Endothelial cell of umbilical vein (primary cell): ENCODE data around the gene SPATA31E1. TPM values are rescaled to one million over a fixed set of nuclear protein-coding genes. Genes with fewer than 3 reads are reported as not detected.

ENCODE experiments used
- BruUV-seq: library from RNA; stranded (reverse); fragments of 400-500 nt; replicated peaks from 2 replicates; lab custom pipeline; 2021; lab: Mats Ljungman, UMichigan
- CTCF ChIA-PET: fragments of 300-600, 350-600 bp; sonication (Branson Sonifier 250); formaldehyde crosslinking; loops from one replicate; lab custom pipeline; 2021; ENCODE audit warnings: antibody characterized with exemption, inconsistent platforms; lab: Charles Lee
- POLR2A ChIA-PET: fragments of 300-600, 350-600 bp; sonication (Branson Sonifier 250); formaldehyde crosslinking; loops from one replicate; lab custom pipeline; 2021; ENCODE audit warnings: antibody characterized with exemption, inconsistent platforms; lab: Charles Lee
- DNase-seq: peaks from one replicate; pipeline ENCODE4 v3.0.0-alpha.2; 2011; ENCODE audit warnings: low read depth, low spot score
- FAIRE-seq: peaks from 2 replicates; lab custom pipeline; 2011; peaks lifted over from hg19 to GRCh38; lab: Jason Lieb, UNC
- H2AFZ ChIP-seq: 2 replicates; pipeline ENCODE4 v1.6.0; 2012; ENCODE audit warnings: low read depth, low read length, control low read depth, inconsistent platforms
- H3K27ac ChIP-seq: 2 replicates; pipeline ENCODE4 v1.5.1; 2011; ENCODE audit warnings: low read depth, mild to moderate bottlenecking, control low read depth, low read length, moderate library complexity; ENCODE audit not compliant: insufficient read depth
- H3K27me3 ChIP-seq, 2 experiments: 2 replicates each; pipeline versions ENCODE4 v1.6.0 to v1.6.1; 2011; ENCODE audit warnings: low read length in 2 of 2, mixed read lengths in 1 of 2; ENCODE audit not compliant: control insufficient read depth in 2 of 2, insufficient read depth in 2 of 2
- H3K36me3 ChIP-seq, 2 experiments: 2 replicates in 1 of 2; 3 replicates in 1 of 2; pipeline ENCODE4 v1.5.1; 2011; ENCODE audit warnings: low read length in 2 of 2, mild to moderate bottlenecking in 1 of 2, moderate library complexity in 1 of 2; ENCODE audit not compliant: control insufficient read depth in 2 of 2, insufficient read depth in 2 of 2; ENCODE audit errors: extremely low read depth in 1 of 2
- H3K4me1 ChIP-seq: 3 replicates; pipeline ENCODE4 v1.5.1; 2011; ENCODE audit warnings: mild to moderate bottlenecking, low read length; ENCODE audit not compliant: control insufficient read depth, insufficient read depth; ENCODE audit errors: extremely low read depth
- H3K4me2 ChIP-seq: 2 replicates; pipeline ENCODE4 v1.6.1; 2011; ENCODE audit warnings: low read length, control low read depth, mixed read lengths; ENCODE audit not compliant: insufficient read depth
- H3K4me3 ChIP-seq, 3 experiments: fragments of 200-600 bp in 1 of 3; sonication (generic), shearing (Covaris generic) in 1 of 3; replicated peaks in 1 of 3; 2 replicates each; pipeline ENCODE4 v1.5.1; 2011 to 2016; ENCODE audit warnings: control low read depth in 3 of 3, low read length in 3 of 3, mild to moderate bottlenecking in 2 of 3, inconsistent platforms in 1 of 3, low read depth in 1 of 3, moderate library complexity in 1 of 3; ENCODE audit not compliant: insufficient read depth in 1 of 3
- H3K79me2 ChIP-seq: 2 replicates; pipeline ENCODE4 v1.6.0; 2012; ENCODE audit warnings: low read length, inconsistent platforms; ENCODE audit not compliant: control insufficient read depth, insufficient read depth
- H3K9ac ChIP-seq: replicated peaks from 2 replicates; pipeline ENCODE3; 2011; ENCODE audit warnings: low read length, control low read depth; ENCODE audit not compliant: insufficient read depth; ENCODE audit errors: extremely low read depth
- H3K9me1 ChIP-seq: replicated peaks from 3 replicates; pipeline ENCODE4 v1.6.0; 2011; ENCODE audit warnings: mild to moderate bottlenecking, low read length; ENCODE audit not compliant: control insufficient read depth, insufficient read depth; ENCODE audit errors: extremely low read depth
- H3K9me3 ChIP-seq: replicated peaks from 2 replicates; pipeline ENCODE4 v1.5.1; 2012; ENCODE audit warnings: low read length, inconsistent platforms; ENCODE audit not compliant: control insufficient read depth, insufficient read depth
- H4K20me1 ChIP-seq: replicated peaks from 2 replicates; pipeline ENCODE3; 2011; ENCODE audit warnings: mild to moderate bottlenecking, low read length; ENCODE audit not compliant: control insufficient read depth, insufficient read depth; ENCODE audit errors: extremely low read depth
- CTCF ChIP-seq, 2 donors: IDR thresholded peaks; 1 replicate in 1 of 2; 2 replicates in 1 of 2; pipeline ENCODE4 v1.5.1; 2011; ENCODE audit warnings: low read length in 2 of 2, mild to moderate bottlenecking in 2 of 2, moderate library complexity in 2 of 2, control low read depth in 1 of 2, inconsistent platforms in 1 of 2, low read depth in 1 of 2; ENCODE audit not compliant: insufficient read depth in 1 of 2; ENCODE audit errors: extremely low read depth in 1 of 2
- EZH2 ChIP-seq: IDR thresholded peaks from 2 replicates; pipeline ENCODE4 v1.6.1; 2012; ENCODE audit warnings: borderline replicate concordance, low read depth, mild to moderate bottlenecking, moderate library complexity, low read length, inconsistent platforms; ENCODE audit not compliant: severe bottlenecking
- FOS ChIP-seq: IDR thresholded peaks from 2 replicates; pipeline ENCODE4 v1.6.1; 2011; ENCODE audit warnings: mild to moderate bottlenecking, low read length, moderate library complexity, borderline replicate concordance; ENCODE audit not compliant: insufficient read depth
- GATA2 ChIP-seq: IDR thresholded peaks from 2 replicates; pipeline ENCODE4 v1.7.0; 2011; ENCODE audit warnings: low read depth, mild to moderate bottlenecking, moderate library complexity, mixed read lengths, low read length; ENCODE audit not compliant: insufficient read length, insufficient read depth
- JUN ChIP-seq: IDR thresholded peaks from 2 replicates; pipeline ENCODE4 v1.6.1; 2011; ENCODE audit warnings: borderline replicate concordance, low read depth; ENCODE audit not compliant: insufficient read length, insufficient read depth
- MAX ChIP-seq: IDR thresholded peaks from 2 replicates; pipeline ENCODE4 v1.6.1; 2011; ENCODE audit not compliant: insufficient read depth, insufficient read length
- MYC ChIP-seq: IDR thresholded peaks from one replicate; pipeline ENCODE4 v1.6.1; 2011; ENCODE audit warnings: mild to moderate bottlenecking, low read depth, low read length
- POLR2A ChIP-seq: IDR thresholded peaks from 2 replicates; pipeline ENCODE4 v1.6.1; 2012; ENCODE audit warnings: low read depth, mild to moderate bottlenecking, control low read depth, low read length
- POLR2AphosphoS5 ChIP-seq: IDR thresholded peaks from 2 replicates; pipeline ENCODE4 v1.6.1; 2012; ENCODE audit warnings: low read depth, mild to moderate bottlenecking, control low read depth, low read length, moderate library complexity; ENCODE audit not compliant: insufficient read depth
- dilution Hi-C: fragments of 300-500 bp; cut with MboI; formaldehyde crosslinking; loops from one replicate; pipeline ENCODE4 v1.15.0; 2019; ENCODE audit warnings: low sequenced_read_pairs; ENCODE audit not compliant: extremely low pct_ligation_motif_present
- intact Hi-C: fragments of 100-400 bp; cut with micrococcal nuclease; formaldehyde crosslinking; loops from one replicate; pipeline ENCODE4 v1.10.0; 2022
- polyA plus RNA-seq, 4 experiments: library from polyadenylated mRNA; depleted of rRNA in 3 of 4; stranded (reverse) in 3 of 4; unstranded in 1 of 4; fragments of >200 nt; gene quantifications; 2 replicates each; pipeline versions ENCODE4 v1.2.1 to v1.2.3, GENCODE V29; 2011 to 2012; ENCODE audit warnings: missing spikeins in 1 of 4
- total RNA-seq: library from RNA; stranded (reverse); gene quantifications from 2 replicates; pipeline ENCODE4 v1.2.3, GENCODE V29; 2021

Gene SPATA31E1
- total and polyA plus RNA-seq, 2 donors (not counting 3 experiments of a cell fraction or from before 2014, with no cell fraction given): not detected

- Histone ChIP-seq H3K4me2 (no peak overlapping the region), H2AFZ (no peak overlapping the region), H4K20me1 (no peaks in the 10 kb centered on the region), H3K27me3 (no peaks in the 10 kb centered on the region), H3K36me3 (no peaks in the 10 kb centered on the region), H3K4me1 (no peaks in the 10 kb centered on the region), H3K9ac (no peak overlapping the region), H3K9me3 (no peaks in the 10 kb centered on the region), H3K27ac (no peak overlapping the region), H3K9me1 (no peaks in the 10 kb centered on the region), H3K79me2 (no peaks in the 10 kb centered on the region), H3K4me3 (no peak overlapping the region)
- BruUV-seq: no TSS peak
- FAIRE-seq: no peak
- TF ChIP-seq POLR2AphosphoS5: no peak
- TF ChIP-seq CTCF (IDR thresholded peaks at IDR 0.05; ENCODE audit: extremely low read depth in 1 of 2, insufficient read depth in 1 of 2, low read depth in 1 of 2, low read length in 2 of 2): no peak
- TF ChIP-seq EZH2: no peak
- no peak for TF ChIP-seq MYC
- CTCF ChIA-PET: no interaction called here
- dilution Hi-C loops: no loop called here
- intact Hi-C loops: no loop called here
- POLR2A ChIA-PET: no interaction called here
- no peak for DNase-seq
Measured at GRCh38 chr9:87873607-87874303, 8.9 kb upstream of the SPATA31E1 start.

- no peaks in the 10 kb centered on the region for H4K20me1 ChIP-seq
- no peaks in the 10 kb centered on the region for H3K79me2 ChIP-seq
- H3K9ac ChIP-seq: no peak overlapping the region
- no peaks in the 10 kb centered on the region for H3K4me1 ChIP-seq
- no peaks in the 10 kb centered on the region for H3K36me3 ChIP-seq
- no peak overlapping the region for H2AFZ ChIP-seq
- H3K27me3 ChIP-seq: no peaks in the 10 kb centered on the region
- POLR2A ChIA-PET: no interaction called here
- H3K4me3 ChIP-seq: no peak overlapping the region
- H3K9me3 ChIP-seq: no peaks in the 10 kb centered on the region
- FAIRE-seq: no peak
- no TSS peak for BruUV-seq
- no peak overlapping the region for H3K27ac ChIP-seq
- intact Hi-C loops: no loop called here
- DNase-seq: no peak
- H3K4me2 ChIP-seq: no peak overlapping the region
- CTCF ChIA-PET: no interaction called here
- dilution Hi-C loops: no loop called here
- no peaks in the 10 kb centered on the region for H3K9me1 ChIP-seq
- TF ChIP-seq POLR2A: no peak
- no peak for TF ChIP-seq MAX
- TF ChIP-seq JUN: no peak
- TF ChIP-seq GATA2: no peak
- no peak for TF ChIP-seq CTCF (IDR thresholded peaks at IDR 0.05; ENCODE audit: extremely low read depth in 1 of 2, insufficient read depth in 1 of 2, low read depth in 1 of 2, low read length in 2 of 2)
- no peak for TF ChIP-seq MYC
- TF ChIP-seq EZH2: no peak
- TF ChIP-seq POLR2AphosphoS5: no peak
- no peak for TF ChIP-seq FOS
Measured at GRCh38 chr9:87874304-87874623, 8.4 kb upstream of the SPATA31E1 start.
